T follicular helper cell (primary cell): ENCODE results near the gene FBLN1.

Source experiments
- DNase-seq: peaks from one replicate; pipeline ENCODE4 v3.0.0-alpha.2; 2020; ENCODE audit warnings: low read depth

FBLN1 gene

DNA sequence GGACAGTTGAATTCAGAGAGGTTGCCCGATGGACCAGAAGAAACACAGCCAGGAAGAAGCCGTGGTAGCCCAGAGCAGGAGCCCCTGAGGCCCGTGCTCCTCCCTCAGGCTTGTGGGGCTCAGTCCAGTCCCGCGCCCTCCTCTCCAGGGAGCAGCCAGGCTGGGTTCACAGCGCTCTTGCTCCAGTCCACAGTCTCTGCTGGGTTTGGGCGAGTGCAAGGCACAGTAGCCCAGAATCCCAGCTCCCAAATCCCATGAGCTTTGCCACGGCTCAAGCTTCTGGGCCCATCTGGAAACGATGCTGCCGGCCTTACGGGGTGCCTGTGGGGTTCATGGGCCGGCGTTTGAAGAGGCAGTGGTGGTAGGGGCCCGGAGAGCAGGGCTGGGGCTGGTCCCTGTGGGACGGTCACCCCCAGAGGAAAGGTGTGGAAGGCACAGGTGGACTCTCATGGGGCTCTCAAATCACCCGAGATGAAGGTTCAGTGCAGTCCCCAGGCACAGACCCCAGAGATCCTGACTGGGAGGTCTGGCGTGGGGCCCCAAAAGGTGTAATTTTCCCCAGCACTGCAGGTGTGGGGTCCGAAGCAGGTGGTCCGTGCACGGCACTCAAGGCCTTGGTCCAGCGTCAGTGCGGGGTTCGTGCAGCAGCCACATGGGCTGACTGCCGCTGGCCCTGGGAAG is 138.4 kb downstream of the FBLN1 start:
- DNase-seq, result no peak

GRCh38 chr22:45642986-45643385 is 140.3 kb downstream of the FBLN1 start:
- no peak for DNase-seq

GRCh38 chr22:45644714-45645113 is 142.0 kb downstream of the FBLN1 start:
- no peak for DNase-seq

DNA sequence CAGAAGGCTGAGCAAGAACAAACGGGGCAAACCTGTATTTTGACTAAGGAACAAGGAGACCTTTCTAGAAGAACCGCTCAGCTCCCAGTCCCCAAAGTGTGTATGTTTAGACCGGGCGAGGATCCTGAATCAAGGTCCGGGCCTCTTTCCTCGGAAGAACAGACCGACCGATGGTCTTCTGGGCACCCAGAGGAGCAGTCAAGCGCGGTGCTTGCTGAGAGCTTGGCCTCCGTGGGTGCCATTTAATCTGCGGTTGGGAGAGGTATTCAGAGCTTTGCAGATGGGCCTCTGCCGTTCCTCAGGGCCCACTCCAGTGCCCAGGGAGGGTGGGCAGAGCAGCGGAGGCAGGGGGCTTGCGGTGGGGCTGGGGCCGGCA is 142.5 kb downstream of the FBLN1 start:
- no peak for DNase-seq

DNA sequence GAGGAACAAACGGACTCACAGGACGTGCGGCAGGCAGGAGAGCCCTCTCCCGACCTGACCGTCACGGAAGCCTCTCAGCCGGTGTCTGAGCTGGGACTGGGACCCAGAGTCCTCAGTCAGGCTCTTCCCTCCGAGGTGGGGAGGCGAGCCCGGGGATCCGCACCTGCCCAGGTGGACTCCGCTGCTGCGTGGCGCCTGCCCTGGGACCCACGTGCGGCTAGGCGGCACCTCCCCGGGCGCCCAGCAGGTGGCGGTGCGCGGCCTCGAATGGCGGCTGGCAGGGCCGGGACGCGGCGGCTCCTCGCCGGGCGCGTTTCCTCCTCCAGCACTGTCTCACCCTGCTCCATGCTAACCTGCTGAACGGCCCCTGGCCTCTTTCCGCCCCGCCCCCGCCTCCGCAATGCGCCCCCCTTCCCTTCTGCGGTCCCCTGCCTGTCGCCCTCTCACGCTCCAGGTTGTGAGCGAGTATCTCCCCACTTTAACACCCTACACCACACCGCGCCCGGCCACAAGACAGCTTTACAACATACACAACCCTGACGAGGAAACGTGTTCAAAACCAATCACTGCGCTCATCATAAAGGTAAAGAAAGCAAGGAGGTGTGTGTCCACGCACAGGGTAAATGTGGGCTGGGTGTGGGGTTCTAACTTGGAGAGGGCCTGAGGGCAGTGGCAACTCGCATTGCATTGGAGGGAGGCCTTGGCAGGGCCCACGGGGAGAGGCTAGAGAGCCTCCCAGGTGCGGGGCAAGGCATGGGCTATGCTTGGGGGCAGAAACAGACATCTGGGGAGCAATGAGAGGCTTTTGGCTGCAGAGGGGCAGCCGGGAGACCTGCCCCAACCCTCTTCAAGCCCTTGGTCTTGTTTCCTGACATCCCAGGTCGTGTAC is 143.1 kb downstream of the FBLN1 start:
- peak; percentile 60 for DNase-seq

GRCh38 chr22:45647532-45648225 is 145.0 kb downstream of the FBLN1 start:
- DNase-seq, result no peak

- no peak for DNase-seq
Observed at GRCh38 chr22:45648301-45649117, 145.8 kb downstream of the FBLN1 start.

- no peak for DNase-seq
Observed at GRCh38 chr22:45649809-45650208, 147.1 kb downstream of the FBLN1 start.

GRCh38 chr22:45650721-45651120 is 148.0 kb downstream of the FBLN1 start:
- DNase-seq, result no peak
